GM19397 (cell line): ENCODE results near the gene APOA4.

Source experiments
- ATAC-seq: cut with Tn5 transposase; IDR thresholded peaks from one replicate; pipeline ENCODE4 v1.9.1; 2021; ENCODE audit warnings: mild to moderate bottlenecking, moderate library complexity; ENCODE audit not compliant: unreplicated experiment

The APOA4 gene

DNA sequence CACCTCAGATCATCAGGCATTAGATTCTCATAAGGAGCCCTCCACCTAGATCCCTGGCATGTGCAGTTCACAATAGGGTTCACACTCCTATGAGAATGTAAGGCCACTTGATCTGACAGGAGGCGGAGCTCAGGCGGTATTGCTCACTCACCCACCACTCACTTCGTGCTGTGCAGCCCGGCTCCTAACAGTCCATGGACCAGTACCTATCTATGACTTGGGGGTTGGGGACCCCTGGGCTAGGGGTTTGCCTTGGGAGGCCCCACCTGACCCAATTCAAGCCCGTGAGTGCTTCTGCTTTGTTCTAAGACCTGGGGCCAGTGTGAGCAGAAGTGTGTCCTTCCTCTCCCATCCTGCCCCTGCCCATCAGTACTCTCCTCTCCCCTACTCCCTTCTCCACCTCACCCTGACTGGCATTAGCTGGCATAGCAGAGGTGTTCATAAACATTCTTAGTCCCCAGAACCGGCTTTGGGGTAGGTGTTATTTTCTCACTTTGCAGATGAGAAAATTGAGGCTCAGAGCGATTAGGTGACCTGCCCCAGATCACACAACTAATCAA lies 8.8 kb upstream of the APOA4 start:
- no peak for ATAC-seq

DNA sequence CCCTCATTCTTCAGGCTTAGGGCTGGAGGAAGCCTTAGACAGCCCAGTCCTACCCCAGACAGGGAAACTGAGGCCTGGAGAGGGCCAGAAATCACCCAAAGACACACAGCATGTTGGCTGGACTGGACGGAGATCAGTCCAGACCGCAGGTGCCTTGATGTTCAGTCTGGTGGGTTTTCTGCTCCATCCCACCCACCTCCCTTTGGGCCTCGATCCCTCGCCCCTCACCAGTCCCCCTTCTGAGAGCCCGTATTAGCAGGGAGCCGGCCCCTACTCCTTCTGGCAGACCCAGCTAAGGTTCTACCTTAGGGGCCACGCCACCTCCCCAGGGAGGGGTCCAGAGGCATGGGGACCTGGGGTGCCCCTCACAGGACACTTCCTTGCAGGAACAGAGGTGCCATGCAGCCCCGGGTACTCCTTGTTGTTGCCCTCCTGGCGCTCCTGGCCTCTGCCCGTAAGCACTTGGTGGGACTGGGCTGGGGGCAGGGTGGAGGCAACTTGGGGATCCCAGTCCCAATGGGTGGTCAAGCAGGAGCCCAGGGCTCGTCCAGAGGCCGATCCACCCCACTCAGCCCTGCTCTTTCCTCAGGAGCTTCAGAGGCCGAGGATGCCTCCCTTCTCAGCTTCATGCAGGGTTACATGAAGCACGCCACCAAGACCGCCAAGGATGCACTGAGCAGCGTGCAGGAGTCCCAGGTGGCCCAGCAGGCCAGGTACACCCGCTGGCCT lies 7.2 kb upstream of the APOA4 start:
- ATAC-seq, result no peak

DNA sequence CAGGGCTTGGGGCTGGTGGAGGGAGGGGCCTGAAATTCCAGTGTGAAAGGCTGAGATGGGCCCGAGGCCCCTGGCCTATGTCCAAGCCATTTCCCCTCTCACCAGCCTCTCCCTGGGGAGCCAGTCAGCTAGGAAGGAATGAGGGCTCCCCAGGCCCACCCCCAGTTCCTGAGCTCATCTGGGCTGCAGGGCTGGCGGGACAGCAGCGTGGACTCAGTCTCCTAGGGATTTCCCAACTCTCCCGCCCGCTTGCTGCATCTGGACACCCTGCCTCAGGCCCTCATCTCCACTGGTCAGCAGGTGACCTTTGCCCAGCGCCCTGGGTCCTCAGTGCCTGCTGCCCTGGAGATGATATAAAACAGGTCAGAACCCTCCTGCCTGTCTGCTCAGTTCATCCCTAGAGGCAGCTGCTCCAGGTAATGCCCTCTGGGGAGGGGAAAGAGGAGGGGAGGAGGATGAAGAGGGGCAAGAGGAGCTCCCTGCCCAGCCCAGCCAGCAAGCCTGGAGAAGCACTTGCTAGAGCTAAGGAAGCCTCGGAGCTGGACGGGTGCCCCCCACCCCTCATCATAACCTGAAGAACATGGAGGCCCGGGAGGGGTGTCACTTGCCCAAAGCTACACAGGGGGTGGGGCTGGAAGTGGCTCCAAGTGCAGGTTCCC lies 6.5 kb upstream of the APOA4 start, which contains the start of gene APOC3:
Gene APOC3, plus strand, starts transcription at position 383 of the 659 bp plus-strand sequence. CDS start 676 bp downstream, outside the sequence.
- no peak for ATAC-seq

DNA sequence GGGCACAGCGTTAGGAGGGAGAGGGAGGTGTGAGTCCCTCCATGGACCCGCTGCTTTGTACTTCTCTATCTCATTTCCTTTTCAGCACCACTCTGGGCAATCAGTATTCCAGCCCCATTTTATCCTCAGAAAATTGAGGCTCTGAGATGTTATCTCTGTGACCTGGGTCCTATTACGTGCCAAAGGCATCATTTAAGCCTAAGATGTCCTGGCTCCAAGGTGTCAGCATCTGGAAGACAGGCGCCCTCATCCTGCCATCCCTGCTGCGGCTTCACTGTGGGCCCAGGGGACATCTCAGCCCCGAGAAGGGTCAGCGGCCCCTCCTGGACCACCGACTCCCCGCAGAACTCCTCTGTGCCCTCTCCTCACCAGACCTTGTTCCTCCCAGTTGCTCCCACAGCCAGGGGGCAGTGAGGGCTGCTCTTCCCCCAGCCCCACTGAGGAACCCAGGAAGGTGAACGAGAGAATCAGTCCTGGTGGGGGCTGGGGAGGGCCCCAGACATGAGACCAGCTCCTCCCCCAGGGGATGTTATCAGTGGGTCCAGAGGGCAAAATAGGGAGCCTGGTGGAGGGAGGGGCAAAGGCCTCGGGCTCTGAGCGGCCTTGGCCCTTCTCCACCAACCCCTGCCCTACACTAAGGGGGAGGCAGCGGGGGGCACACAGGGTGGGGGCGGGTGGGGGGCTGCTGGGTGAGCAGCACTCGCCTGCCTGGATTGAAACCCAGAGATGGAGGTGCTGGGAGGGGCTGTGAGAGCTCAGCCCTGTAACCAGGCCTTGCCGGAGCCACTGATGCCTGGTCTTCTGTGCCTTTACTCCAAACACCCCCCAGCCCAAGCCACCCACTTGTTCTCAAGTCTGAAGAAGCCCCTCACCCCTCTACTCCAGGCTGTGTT lies 5.8 kb upstream of the APOA4 start:
- no peak for ATAC-seq

DNA sequence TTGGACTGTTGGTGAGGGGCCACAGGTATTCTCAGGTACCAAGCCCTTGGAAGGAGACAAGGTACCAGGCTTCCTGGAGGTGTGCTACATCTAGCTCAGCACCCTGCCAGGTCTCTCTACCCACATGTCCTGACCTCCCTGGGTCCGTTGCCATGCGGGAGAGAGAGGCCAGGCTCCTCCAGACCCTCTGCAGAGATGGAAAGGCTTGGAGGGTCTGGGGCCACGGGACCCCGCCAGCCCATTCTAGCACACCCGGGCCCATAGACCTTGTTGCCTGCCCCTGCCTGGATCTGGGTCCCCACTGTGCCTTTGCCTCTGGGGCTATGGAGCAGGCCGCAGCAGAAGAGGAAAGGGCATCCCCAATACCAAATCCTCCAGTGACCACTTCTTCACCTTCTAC lies 4.4 kb upstream of the APOA4 start:
- no peak for ATAC-seq

DNA sequence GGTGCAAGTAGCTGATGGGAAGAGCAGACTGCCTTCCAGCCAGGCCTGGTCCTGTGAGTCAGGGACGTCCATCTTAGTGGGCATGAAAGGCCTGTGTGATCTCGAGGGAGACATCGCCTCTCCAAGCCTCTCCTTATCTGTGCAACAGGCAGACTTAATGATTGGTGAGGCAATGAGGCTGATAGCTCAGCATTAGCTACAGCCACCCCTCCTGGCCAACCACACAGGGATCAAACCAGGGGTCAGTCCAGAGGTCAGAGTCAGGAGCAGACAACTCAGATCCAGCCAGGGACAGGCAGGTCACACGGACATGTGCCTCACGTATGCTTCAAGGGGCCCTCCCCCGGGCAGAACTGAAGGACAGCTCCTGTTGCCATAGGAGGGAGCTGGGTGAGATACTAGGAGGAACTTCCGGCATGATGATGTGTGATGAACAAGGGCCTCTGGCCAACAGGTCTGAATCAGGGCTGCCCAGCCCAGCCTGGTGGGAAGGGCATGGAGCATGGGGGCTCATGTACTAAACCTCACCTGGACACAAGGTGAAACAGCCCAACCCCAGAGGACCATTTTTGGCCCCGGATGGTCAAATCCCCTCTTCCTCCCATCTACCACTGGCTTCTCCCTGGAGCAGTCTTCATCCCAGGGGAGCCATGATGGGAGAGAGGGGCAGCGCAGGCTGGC lies 3.8 kb upstream of the APOA4 start:
- ATAC-seq, result no peak

DNA sequence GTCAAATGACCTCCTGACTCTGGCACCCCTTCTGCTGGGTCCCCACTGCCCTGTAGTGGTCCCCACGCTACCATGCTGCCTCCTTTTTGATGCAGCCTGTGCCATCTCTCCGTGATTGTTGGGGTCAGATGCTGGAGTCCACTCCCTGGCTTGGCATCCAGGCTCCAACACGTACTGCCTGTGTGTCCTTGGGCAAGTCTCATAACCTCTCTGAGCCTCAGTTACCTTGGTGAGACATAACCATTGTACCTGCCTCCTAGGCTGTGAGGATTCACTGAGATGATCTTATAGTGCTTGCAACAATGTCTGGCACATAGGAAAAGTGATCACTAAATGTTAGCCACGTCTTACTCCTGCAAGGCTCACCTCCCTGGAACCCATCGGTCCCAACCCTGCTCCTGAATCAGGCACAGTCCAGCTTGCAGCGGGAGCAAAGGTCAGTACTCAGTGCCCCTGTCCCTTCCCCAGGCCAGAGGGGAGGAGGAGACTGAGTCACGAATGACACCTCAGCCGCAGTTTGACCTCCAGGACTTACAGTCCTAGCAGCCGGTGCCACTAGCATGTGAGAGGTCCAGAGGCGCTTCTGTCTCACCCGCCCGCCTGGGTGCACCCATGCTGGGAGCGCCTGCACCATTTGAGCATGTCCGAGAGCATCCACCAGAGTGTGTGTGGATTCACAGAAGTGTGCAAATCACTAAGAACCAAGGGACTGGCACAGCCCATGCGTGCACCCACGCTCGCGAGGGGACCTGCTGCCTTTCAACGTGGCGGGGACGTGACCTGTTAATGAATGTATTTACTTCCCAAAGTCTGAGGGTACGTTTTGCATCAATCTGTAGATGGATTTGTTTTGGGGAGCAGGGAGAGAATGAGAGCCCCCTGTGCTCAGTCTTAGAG lies 3.0 kb upstream of the APOA4 start:
- no peak for ATAC-seq

DNA sequence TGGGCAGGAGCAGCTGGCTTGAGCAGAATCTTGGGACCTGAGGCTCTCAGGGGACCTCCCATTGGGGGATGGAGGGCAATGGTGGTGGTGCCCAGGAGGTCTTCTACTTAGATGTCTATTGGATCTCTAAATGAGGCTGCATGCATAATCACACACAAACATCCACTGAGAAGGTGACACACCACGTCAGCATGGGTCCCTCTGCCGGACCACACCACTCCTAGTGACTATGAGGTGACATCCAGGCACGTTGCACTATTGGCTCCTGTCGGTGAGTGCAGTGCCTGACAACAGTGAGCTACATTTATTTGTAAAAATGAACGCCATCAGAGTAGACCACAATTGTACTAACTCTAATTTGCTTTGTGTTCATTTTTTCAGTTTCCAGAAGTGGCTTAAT lies 2.3 kb upstream of the APOA4 start:
- ATAC-seq, result no peak

DNA sequence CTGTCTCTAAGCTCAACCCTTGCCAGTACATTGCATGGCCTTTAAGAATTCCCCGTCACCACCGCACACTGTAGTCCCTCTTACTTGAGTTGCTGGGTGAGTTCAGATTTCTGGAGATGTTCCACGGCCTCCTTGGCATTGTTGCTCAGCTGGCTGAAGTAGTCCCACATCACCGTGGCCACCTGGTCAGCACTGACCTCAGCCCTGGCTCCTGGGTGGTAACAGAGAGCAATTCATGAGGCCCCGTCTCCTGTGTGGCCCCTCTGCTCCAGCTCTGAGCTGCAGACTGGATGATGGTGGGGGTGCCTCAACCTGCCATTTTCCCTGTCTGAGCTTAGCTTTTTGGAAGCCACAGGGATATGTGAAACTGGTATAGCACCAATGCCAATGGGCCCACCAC lies 529 bp downstream of the APOA4 start:
- ATAC-seq, result no peak

DNA sequence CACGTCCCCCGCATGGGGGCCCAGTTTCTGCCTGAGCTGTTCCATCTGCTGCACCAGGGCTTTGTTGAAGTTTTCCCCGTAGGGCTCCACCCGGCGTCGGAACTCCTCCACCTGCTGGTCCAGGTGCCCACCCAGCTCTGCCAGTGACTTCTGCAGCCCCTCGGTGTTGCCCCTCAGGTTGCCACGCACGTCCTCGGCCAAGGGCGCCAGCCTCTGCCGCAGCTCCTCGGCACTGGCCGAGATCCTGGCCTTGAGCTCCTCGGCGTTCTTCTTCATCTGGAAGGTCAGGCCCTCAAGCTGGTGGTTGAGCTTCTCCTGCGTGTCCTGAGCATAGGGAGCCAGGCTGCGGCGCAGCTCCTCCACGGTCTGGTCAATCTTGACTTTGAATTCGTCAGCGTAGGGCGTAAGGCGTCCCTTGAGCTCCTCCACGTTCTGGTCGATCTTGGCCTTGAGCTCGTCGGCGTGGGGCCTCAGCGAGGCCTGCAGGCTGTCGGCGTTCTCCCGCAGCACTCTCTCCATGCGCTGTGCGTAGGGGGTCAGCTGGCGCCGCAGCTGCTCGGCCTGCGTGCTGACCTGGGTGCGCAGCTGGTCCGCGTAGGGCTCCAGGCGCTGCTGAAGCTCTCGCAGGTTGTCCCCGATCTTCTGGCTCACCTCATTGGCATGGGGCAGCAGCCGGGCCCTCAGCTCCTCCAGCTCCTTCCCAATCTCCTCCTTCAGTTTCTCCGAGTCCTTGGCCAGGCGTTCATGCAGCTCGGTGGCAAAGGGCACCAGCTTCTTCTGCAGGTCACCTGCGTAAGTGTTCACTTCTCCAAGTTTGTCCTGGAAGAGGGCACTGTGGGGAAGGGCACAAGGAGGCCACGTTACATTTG lies 1.8 kb downstream of the APOA4 start:
- ATAC-seq, result no peak

DNA sequence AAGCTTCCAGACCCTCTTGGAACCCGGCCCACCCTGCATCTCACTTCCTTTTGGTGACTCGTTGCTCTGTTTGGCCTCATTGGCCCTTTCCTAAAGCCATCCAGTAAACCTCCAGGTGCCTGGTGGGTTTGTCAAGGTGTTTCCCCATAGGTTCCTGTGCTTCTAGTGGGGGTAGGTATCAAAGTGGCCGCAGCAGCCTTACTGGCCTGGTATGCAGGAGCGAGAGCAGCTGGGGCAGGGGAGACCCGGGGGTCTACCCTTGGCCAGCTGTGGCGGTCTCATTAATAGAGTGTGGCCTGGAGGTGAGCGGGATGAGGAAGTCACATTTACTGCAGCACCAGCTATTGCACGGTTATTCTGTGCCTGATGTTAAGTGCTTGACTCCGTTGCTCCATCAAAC lies 4.1 kb downstream of the APOA4 start:
- no peak for ATAC-seq

DNA sequence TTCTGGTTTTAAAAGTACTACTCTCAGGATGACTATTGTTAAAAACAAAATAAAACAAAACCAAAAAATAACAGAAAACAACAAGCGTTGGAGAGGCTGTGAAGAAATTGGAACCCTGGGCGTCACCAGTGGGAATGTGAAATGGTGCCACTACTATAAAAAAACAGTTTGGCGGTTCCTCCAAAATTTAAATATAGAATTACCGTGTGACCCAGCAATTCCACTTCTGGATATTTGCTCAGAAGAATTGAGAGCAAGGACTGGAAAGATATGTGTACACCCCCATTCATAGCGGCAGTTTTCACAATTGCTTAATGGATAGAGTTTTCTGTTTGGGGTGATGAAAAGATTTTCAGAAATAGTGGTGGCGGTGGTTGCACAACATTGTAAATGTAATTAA lies 8.6 kb downstream of the APOA4 start:
- no peak for ATAC-seq

DNA sequence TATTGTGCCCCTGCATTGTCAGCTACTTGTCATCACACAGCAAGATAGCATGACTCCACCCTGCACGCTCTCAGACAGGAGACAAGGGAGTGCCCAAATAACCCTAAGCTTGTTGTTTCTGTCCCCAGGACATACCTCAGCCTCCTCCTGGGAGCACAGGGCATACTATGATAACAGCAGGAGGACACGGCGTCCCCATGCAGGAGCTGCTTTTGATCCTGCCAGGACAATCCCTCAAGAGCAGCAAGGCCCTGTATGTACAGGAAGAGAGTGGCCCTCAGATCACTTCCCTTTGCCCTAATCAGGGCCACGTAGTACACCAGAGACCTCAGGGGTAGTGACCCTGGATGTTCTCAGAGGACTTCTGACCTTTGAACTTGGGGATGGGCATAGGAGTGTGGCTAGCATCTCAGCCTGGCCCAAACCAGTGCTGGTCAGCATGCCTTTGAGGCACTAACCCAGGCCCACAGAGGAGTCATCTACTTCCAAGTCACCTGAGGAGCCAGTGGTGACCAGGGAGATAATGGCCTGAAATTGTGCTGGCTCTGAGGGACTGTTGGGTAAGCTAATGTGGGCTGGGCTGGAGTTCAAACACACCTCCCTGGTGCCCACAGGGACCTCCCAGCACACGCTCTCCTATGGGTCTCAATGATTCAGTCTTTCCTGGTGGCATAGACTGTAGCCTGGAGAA lies 9.2 kb downstream of the APOA4 start:
- ATAC-seq, result no peak

DNA sequence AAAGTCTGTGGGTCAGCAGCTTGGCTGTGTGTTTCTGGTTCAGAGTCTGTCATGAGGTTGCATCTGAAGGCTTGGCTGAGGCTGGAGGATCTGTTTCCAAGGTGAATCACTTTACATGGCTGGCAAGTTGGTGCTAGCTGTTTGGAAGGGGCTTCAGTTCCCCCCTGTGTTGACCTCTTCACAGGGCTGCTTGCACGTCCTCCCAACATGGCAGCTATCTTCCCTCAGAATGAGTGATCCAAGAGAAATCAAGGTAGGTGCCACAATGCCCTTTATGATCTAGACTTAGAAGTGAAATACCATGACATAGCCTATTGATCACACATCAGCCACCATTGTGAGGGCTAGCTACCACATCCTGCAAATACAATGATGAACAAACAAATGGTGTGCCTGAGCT lies 9.9 kb downstream of the APOA4 start:
- no peak for ATAC-seq

DNA sequence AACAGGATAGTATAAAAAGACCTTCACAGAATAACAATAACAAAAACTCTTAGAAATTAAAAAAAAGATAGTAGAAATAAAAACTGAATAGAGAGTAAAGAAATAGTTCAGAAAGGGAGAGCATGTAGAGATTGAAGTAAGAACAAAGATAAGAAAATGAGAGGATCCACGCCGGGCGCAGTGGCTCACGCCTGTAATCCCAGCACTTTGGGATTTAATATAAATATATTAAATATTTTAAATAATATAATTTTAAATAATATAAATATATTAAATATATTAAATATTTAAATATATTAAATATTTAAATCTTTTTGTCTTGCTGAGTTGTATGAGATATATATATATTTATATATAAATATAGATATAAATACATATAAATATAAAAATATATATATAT lies 11.0 kb downstream of the APOA4 start:
- no peak for ATAC-seq

DNA sequence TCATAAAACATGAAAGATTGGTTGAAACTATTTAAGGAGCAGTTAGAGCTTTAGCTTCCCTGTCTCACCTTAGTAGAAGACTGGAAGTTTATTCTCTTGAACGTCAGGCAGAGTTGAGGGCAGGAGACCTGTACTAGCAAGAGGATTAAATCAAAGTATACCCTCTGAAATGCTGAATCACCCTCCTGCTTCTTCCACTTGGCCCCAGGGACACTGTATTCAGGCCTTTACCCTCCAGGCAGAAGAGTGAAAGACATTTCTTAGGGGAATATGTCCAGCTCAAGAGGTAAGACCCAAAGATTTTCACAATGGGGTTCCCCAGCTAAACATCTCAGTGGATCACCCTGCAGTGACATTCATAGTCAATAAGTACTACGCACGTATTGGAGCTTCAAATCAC lies 11.9 kb downstream of the APOA4 start:
- ATAC-seq, result no peak

DNA sequence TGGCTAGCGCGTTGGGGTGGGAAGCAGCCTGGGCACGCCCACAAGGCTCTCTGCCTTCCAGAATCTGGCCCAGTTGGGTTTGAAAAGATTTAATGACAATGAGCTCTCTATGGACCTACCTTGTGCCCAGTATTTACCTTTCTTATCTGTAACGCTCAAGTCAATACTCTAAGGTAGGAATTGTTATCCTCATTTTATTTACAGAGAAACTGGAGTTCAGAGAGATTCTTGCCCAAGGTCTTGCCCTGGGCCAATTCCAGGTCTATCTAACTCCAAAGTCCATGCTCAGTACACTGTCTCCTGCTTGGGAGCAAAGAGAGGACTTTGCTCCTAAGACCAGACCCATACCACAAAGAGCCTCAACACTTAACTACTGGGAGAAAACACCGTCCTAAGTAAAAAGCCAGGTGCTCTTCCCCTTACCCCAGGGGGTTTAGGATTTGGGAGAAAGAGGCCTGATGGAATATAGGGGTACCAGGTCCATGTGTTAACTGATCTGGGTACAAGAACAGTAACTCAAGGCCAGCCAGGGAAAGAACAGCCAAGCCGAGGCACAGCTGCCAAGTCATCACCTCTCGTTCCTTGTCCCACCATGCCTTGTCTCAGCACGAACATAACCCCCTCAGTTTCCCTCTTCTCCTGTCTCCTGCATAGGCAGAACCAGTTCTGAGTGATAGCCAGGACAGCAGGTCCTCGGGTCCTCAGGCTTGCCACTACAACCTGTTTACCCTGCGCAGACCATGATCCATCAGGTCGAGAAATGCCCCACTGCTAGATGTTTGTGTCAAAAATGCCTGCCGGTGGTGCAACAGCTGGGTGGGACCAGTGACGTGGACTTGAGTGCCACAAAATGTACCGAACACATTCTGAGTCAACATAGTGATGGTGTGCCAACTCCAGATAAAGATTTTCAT lies 14.6 kb downstream of the APOA4 start:
- no peak for ATAC-seq
